Ovary (tissue), 9 donors: Measurements from ENCODE around the gene GAMT. TPM values are rescaled to one million over a fixed set of nuclear protein-coding genes. Genes with fewer than 3 reads are reported as not detected.

Experiments
- DNase-seq, 5 donors: peaks; one replicate each; pipeline ENCODE4 v3.0.0-alpha.2; 2019 to 2020
- H3K27ac ChIP-seq, 2 donors: fragments of 200-600 bp; one replicate each; pipeline versions ENCODE4 v1.5.1 to v1.8.0; 2019 to 2022
- H3K27me3 ChIP-seq: fragments of 200-600 bp; one replicate; pipeline ENCODE4 v1.8.0; 2022
- H3K36me3 ChIP-seq: fragments of 200-600 bp; sonication (generic); one replicate; pipeline ENCODE4 v1.5.1; 2019
- H3K4me1 ChIP-seq: one replicate; pipeline ENCODE4 v1.8.1; 2013; ENCODE audit warnings: mild to moderate bottlenecking, moderate library complexity; ENCODE audit not compliant: insufficient read depth
- H3K4me3 ChIP-seq: fragments of 200-600 bp; sonication (generic); one replicate; pipeline ENCODE4 v1.5.1; 2017
- H3K9me3 ChIP-seq, 2 donors: fragments of 200-600 bp in 1 of 2; sonication (generic) in 1 of 2; one replicate each; pipeline versions ENCODE4 v1.5.1 to v1.8.1; 2013 to 2019; ENCODE audit warnings: mild to moderate bottlenecking in 1 of 2, moderate library complexity in 1 of 2
- CTCF ChIP-seq, 3 donors: fragments of 450-650 bp in 2 of 3; fragments of 200-600 bp in 1 of 3; IDR thresholded peaks; one replicate each; pipeline versions ENCODE4 v1.5.1 to v1.8.0; 2016 to 2022; ENCODE audit warnings: antibody characterized with exemption in 3 of 3, mild to moderate bottlenecking in 1 of 3
- EP300 ChIP-seq: sonication (generic); formaldehyde crosslinking; IDR thresholded peaks from one replicate; pipeline ENCODE4 v1.6.1; 2017; ENCODE audit warnings: antibody characterized with exemption
- POLR2A ChIP-seq: fragments of 450-650 bp; IDR thresholded peaks from one replicate; pipeline ENCODE4 v1.6.1; 2017; ENCODE audit warnings: antibody characterized with exemption, mild to moderate bottlenecking, moderate library complexity
- WGBS, 3 donors: extraction: QIAGEN DNeasy Blood & Tissue Kit in 1 of 3; methylation state at CpG; one replicate each; pipeline versions ENCODE4 v1.1.5 to v1.1.7; 2013 to 2017; 5-methylcytosine and 5-hydroxymethylcytosine counted together
- intact Hi-C, 4 donors: fragments of 100-400 bp; cut with DNase I; formaldehyde crosslinking; loops; one replicate each; pipeline versions ENCODE4 v1.11.0 to v1.15.1; 2022 to 2023
- polyA plus RNA-seq, 2 donors: library from polyadenylated mRNA; stranded (reverse); fragments of 200-250 nt in 1 of 2; fragments of 350-450 nt in 1 of 2; fragmentation: Illumina TruSeq in 1 of 2; extraction: RNeasy Lipid Tissue Mini Kit (QIAGEN cat#74804) in 1 of 2; gene quantifications; one replicate each; pipeline ENCODE4 v1.2.3, GENCODE V29; 2013 to 2014
- total RNA-seq, 7 donors: library from RNA; depleted of rRNA in 2 of 7; stranded (reverse); fragments of >200 nt in 2 of 7; fragmentation: NEBNext Ultra II Directional in 3 of 7; extraction: Animal tissue kit (Norgen Biotek cat#: 25700) in 3 of 7; gene quantifications; one replicate each; pipeline versions ENCODE4 v1.1.0 to v1.2.4, GENCODE V29; 2016 to 2023
- donor health status: DM: no; HTN: no; CAD: no; lungs with moderate emphysema.
- donor health status: DM: no; HTN: no; CAD: no.
- donor health status: Bipolar disorder and iron deficiency.
- donor health status: DM: yes; HTN: yes; CAD: no.
- donor health status: DM: no; HTN: no; CAD: no.
- donor health status: DM: yes; HTN: yes; CAD: no.

GAMT gene
- total and polyA plus RNA-seq, 9 donors, result 8.0 to 34.1 (median 17.0) TPM

GRCh38 chr19:1350867-1351266, 50.5 kb downstream of the GAMT start:
- Histone ChIP-seq H3K4me1 (no peaks in the 10 kb centered on the region), H3K27me3 (no peaks in the 10 kb centered on the region), H3K27ac (no peak overlapping the region), H3K36me3 (no peaks in the 10 kb centered on the region), H3K9me3 (no peaks in the 10 kb centered on the region), H3K4me3 (no peak overlapping the region)
- DNase-seq, result no peak
- TF ChIP-seq EP300 (no peak), POLR2A (no peak), CTCF (IDR thresholded peaks at IDR 0.05) (no peak)
- 26 to 28% (median 28%) methylated on average over 5 of the region's 5 CpGs for WGBS, 3 donors
- intact Hi-C loops, result no loop called here

GRCh38 chr19:1349211-1349610, 52.1 kb downstream of the GAMT start:
- Histone ChIP-seq H3K4me3 (no peak overlapping the region), H3K27me3 (no peaks in the 10 kb centered on the region), H3K9me3 (no peaks in the 10 kb centered on the region), H3K36me3 (no peaks in the 10 kb centered on the region), H3K4me1 (no peaks in the 10 kb centered on the region), H3K27ac (no peak overlapping the region)
- TF ChIP-seq EP300, result no peak
- TF ChIP-seq POLR2A, result no peak
- TF ChIP-seq CTCF (IDR thresholded peaks at IDR 0.05), result no peak
- 81 to 82% (median 82%) methylated on average over 18 of the region's 18 CpGs for WGBS, 3 donors
- intact Hi-C loops, result no loop called here
- DNase-seq, result no peak

Other genes starting within 250 kb of the GAMT start
- 10 to 100 TPM; 20.7 to 92.6 (median 62.4) TPM for gene SBNO2, start 227.3 kb downstream of the GAMT start, total RNA-seq
- gene SBNO2, start 227.3 kb downstream of the GAMT start, polyA plus RNA-seq, result 10 to 100 TPM in 1 of 2 donors, 1 to 10 TPM in 1; 6.1 to 36.7 TPM
- 10 to 100 TPM; 38.7 to 71.2 (median 54.2) TPM for gene STK11, start 195.8 kb downstream of the GAMT start, total RNA-seq
- gene STK11, start 195.8 kb downstream of the GAMT start, polyA plus RNA-seq, result 10 to 100 TPM; 36.9 to 57.4 TPM
- gene CBARP, start 163.5 kb downstream of the GAMT start, total RNA-seq, result 10 to 100 TPM in 2 of 7 donors, 1 to 10 TPM in 2, under 1 TPM in 3; 0.61 to 21.1 (median 2.4) TPM
- gene CBARP, start 163.5 kb downstream of the GAMT start, polyA plus RNA-seq, result under 1 TPM in 1 of 2 donors, not detected in 1; 0.45 TPM
- 100 to 1,000 TPM in 6 of 7 donors, 10 to 100 TPM in 1; 71.9 to 218 (median 148) TPM for gene ATP5F1D, start 159.8 kb downstream of the GAMT start, total RNA-seq
- 100 to 1,000 TPM in 1 of 2 donors, 1 to 10 TPM in 1; 1.3 to 110 TPM for gene ATP5F1D, start 159.8 kb downstream of the GAMT start, polyA plus RNA-seq
- gene MIDN, start 153.0 kb downstream of the GAMT start, total RNA-seq, result 100 to 1,000 TPM in 5 of 7 donors, 10 to 100 TPM in 2; 44.9 to 261 (median 107) TPM
- 10 to 100 TPM; 10.1 to 26.7 TPM for gene MIDN, start 153.0 kb downstream of the GAMT start, polyA plus RNA-seq
- gene CIRBP, start 132.2 kb downstream of the GAMT start, total RNA-seq, result 100 to 1,000 TPM; 602 to 917 (median 855) TPM
- gene CIRBP, start 132.2 kb downstream of the GAMT start, polyA plus RNA-seq, result 1,000 to 10,000 TPM in 1 of 2 donors, 100 to 1,000 TPM in 1; 610 to 1,254 TPM
- gene FAM174C, start 126.0 kb downstream of the GAMT start, total RNA-seq, result 10 to 100 TPM; 21.7 to 72.5 (median 26.7) TPM
- 10 to 100 TPM in 1 of 2 donors, under 1 TPM in 1; 0.30 to 35.2 TPM for gene FAM174C, start 126.0 kb downstream of the GAMT start, polyA plus RNA-seq
- not detected for gene EFNA2, start 115.7 kb downstream of the GAMT start, total RNA-seq
- under 1 TPM in 1 of 2 donors, not detected in 1; 0.11 TPM for gene EFNA2, start 115.7 kb downstream of the GAMT start, polyA plus RNA-seq
- gene NDUFS7, start 17.6 kb downstream of the GAMT start, total RNA-seq, result 100 to 1,000 TPM in 1 of 7 donors, 10 to 100 TPM in 6; 65.6 to 112 (median 79.9) TPM
- gene NDUFS7, start 17.6 kb downstream of the GAMT start, polyA plus RNA-seq, result 10 to 100 TPM in 1 of 2 donors, under 1 TPM in 1; 0.72 to 96.2 TPM
- 100 to 1,000 TPM in 1 of 7 donors, 10 to 100 TPM in 6; 35.4 to 113 (median 79.5) TPM for gene DAZAP1, start 6.0 kb upstream of the GAMT start, total RNA-seq
- gene DAZAP1, start 6.0 kb upstream of the GAMT start, polyA plus RNA-seq, result 10 to 100 TPM; 29.6 to 58.5 TPM
- 1,000 to 10,000 TPM; 1,643 to 7,253 (median 2,328) TPM for gene RPS15, start 36.9 kb upstream of the GAMT start, total RNA-seq
- 1,000 to 10,000 TPM in 1 of 2 donors, 100 to 1,000 TPM in 1; 174 to 5,234 TPM for gene RPS15, start 36.9 kb upstream of the GAMT start, polyA plus RNA-seq
- gene APC2, start 48.6 kb upstream of the GAMT start, total RNA-seq, result under 1 TPM; under 0.01 to 0.28 (median 0.12) TPM
- gene APC2, start 48.6 kb upstream of the GAMT start, polyA plus RNA-seq, result under 1 TPM in 1 of 2 donors, not detected in 1; 0.02 TPM
- 10 to 100 TPM; 15.3 to 25.8 (median 22.2) TPM for gene C19orf25, start 77.7 kb upstream of the GAMT start, total RNA-seq
- gene C19orf25, start 77.7 kb upstream of the GAMT start, polyA plus RNA-seq, result 10 to 100 TPM in 1 of 2 donors, 1 to 10 TPM in 1; 1.1 to 26.3 TPM
- gene PCSK4, start 88.8 kb upstream of the GAMT start, total RNA-seq, result 1 to 10 TPM in 6 of 7 donors, under 1 TPM in 1; 0.83 to 9.4 (median 1.9) TPM
- 1 to 10 TPM in 1 of 2 donors, not detected in 1; 2.9 TPM for gene PCSK4, start 88.8 kb upstream of the GAMT start, polyA plus RNA-seq
- 10 to 100 TPM in 2 of 7 donors, 1 to 10 TPM in 5; 2.9 to 13.0 (median 7.2) TPM for gene REEP6, start 89.6 kb upstream of the GAMT start, total RNA-seq
- 1 to 10 TPM; 9.2 to 9.7 TPM for gene REEP6, start 89.6 kb upstream of the GAMT start, polyA plus RNA-seq
- gene ADAMTSL5, start 111.5 kb upstream of the GAMT start, total RNA-seq, result 1 to 10 TPM in 4 of 7 donors, under 1 TPM in 2, not detected in 1; 0.42 to 7.5 (median 2.0) TPM
- gene ADAMTSL5, start 111.5 kb upstream of the GAMT start, polyA plus RNA-seq, result 1 to 10 TPM in 1 of 2 donors, under 1 TPM in 1; 0.19 to 4.9 TPM
- gene PLK5, start 122.5 kb upstream of the GAMT start, total RNA-seq, result 1 to 10 TPM in 2 of 7 donors, under 1 TPM in 1, not detected in 4; 0.11 to 1.1 (median 1.1) TPM
- gene PLK5, start 122.5 kb upstream of the GAMT start, polyA plus RNA-seq, result under 1 TPM in 1 of 2 donors, not detected in 1; 0.23 TPM
- 10 to 100 TPM; 20.9 to 54.4 (median 35.3) TPM for gene MEX3D, start 166.8 kb upstream of the GAMT start, total RNA-seq
- gene MEX3D, start 166.8 kb upstream of the GAMT start, polyA plus RNA-seq, result 10 to 100 TPM in 1 of 2 donors, 1 to 10 TPM in 1; 7.3 to 17.6 TPM
- gene MBD3, start 191.3 kb upstream of the GAMT start, total RNA-seq, result 10 to 100 TPM; 53.3 to 94.7 (median 74.4) TPM
- 10 to 100 TPM in 1 of 2 donors, 1 to 10 TPM in 1; 2.1 to 74.3 TPM for gene MBD3, start 191.3 kb upstream of the GAMT start, polyA plus RNA-seq
- gene UQCR11, start 203.9 kb upstream of the GAMT start, total RNA-seq, result 100 to 1,000 TPM in 3 of 7 donors, 10 to 100 TPM in 4; 39.5 to 132 (median 98.2) TPM
- 10 to 100 TPM; 66.9 to 87.9 TPM for gene UQCR11, start 203.9 kb upstream of the GAMT start, polyA plus RNA-seq